ENCODE measurements around the gene PNMA8B.
"Not testable (repeated sequence)": the region's sequence is repeated elsewhere in the genome, so short reads cannot be mapped to it uniquely, and the experiment has no call there.

- TF ChIP-seq, protein P1, sequence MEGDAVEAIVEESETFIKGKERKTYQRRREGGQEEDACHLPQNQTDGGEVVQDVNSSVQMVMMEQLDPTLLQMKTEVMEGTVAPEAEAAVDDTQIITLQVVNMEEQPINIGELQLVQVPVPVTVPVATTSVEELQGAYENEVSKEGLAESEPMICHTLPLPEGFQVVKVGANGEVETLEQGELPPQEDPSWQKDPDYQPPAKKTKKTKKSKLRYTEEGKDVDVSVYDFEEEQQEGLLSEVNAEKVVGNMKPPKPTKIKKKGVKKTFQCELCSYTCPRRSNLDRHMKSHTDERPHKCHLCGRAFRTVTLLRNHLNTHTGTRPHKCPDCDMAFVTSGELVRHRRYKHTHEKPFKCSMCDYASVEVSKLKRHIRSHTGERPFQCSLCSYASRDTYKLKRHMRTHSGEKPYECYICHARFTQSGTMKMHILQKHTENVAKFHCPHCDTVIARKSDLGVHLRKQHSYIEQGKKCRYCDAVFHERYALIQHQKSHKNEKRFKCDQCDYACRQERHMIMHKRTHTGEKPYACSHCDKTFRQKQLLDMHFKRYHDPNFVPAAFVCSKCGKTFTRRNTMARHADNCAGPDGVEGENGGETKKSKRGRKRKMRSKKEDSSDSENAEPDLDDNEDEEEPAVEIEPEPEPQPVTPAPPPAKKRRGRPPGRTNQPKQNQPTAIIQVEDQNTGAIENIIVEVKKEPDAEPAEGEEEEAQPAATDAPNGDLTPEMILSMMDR (IDR thresholded peaks at IDR 0.05 in 2 of 3, conservative IDR thresholded peaks at IDR 0.05 in 1 of 3; ENCODE audit: borderline replicate concordance in 1 of 3, insufficient read depth in 1 of 3, low read depth in 2 of 3, low read length in 2 of 3): not testable (repeated sequence)
- not testable (repeated sequence) for TF ChIP-seq SP1 (IDR thresholded peaks at IDR 0.05; ENCODE audit: low read depth); POLR2A (IDR thresholded peaks at IDR 0.05; ENCODE audit: borderline replicate concordance, extremely low read depth, insufficient read depth, insufficient read length); EZH2 (IDR thresholded peaks at IDR 0.05); TCF7L2 (IDR thresholded peaks at IDR 0.05; ENCODE audit: borderline replicate concordance, extremely low read depth, insufficient read depth, insufficient read length); YY1 (IDR thresholded peaks at IDR 0.05; ENCODE audit: extremely low read depth, insufficient replicate concordance, low read depth, low read length); SIN3A (IDR thresholded peaks at IDR 0.05; ENCODE audit: low read depth); ZBTB33 (IDR thresholded peaks at IDR 0.05; ENCODE audit: extremely low read depth, insufficient replicate concordance, low read length); ELF1 (IDR thresholded peaks at IDR 0.05; ENCODE audit: borderline replicate concordance, low read depth); EZH2phosphoT487 (IDR thresholded peaks at IDR 0.05; ENCODE audit: borderline replicate concordance); SRF (IDR thresholded peaks at IDR 0.05; ENCODE audit: low read depth); POLR2AphosphoS5 (IDR thresholded peaks at IDR 0.05; ENCODE audit: low read depth, low read length); RAD21 (IDR thresholded peaks at IDR 0.05; ENCODE audit: low read depth)
These were observed 27.3 kb upstream of the PNMA8B start for GRCh38 chr19:46522988-46523387.
